ENCODE results near the gene DAB2.

DNA sequence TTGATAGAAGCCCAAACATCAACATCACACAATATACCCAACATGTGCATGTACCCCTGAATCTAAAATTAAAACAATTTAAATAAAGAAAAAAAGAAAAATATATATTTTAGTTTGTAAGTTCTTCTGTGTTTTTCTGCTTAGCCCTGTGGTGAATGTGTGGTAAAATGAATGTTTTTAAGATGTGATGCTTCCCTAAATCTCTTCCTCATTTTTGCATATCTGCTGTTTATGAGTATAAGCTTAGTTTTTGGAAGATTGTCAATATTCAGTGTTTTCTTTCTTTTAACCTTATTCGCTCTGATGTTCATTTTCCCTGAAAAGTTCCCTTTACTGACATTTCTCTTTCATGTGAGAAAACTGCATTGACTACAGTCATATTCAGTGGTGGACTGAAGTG lies 44.4 kb upstream of the DAB2 start:
- TF ChIP-seq, protein P1, sequence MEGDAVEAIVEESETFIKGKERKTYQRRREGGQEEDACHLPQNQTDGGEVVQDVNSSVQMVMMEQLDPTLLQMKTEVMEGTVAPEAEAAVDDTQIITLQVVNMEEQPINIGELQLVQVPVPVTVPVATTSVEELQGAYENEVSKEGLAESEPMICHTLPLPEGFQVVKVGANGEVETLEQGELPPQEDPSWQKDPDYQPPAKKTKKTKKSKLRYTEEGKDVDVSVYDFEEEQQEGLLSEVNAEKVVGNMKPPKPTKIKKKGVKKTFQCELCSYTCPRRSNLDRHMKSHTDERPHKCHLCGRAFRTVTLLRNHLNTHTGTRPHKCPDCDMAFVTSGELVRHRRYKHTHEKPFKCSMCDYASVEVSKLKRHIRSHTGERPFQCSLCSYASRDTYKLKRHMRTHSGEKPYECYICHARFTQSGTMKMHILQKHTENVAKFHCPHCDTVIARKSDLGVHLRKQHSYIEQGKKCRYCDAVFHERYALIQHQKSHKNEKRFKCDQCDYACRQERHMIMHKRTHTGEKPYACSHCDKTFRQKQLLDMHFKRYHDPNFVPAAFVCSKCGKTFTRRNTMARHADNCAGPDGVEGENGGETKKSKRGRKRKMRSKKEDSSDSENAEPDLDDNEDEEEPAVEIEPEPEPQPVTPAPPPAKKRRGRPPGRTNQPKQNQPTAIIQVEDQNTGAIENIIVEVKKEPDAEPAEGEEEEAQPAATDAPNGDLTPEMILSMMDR (IDR thresholded peaks at IDR 0.05; ENCODE audit: low read depth, low read length, missing input control): no peak
- TF ChIP-seq RAD21 (IDR thresholded peaks at IDR 0.05) (no peak), JUND (IDR thresholded peaks at IDR 0.05) (no peak), RXRA (IDR thresholded peaks at IDR 0.05) (no peak), HNF4G (IDR thresholded peaks at IDR 0.05) (no peak), TAF1 (conservative IDR thresholded peaks at IDR 0.05) (no peak), GABPA (IDR thresholded peaks at IDR 0.05 in 1 of 2, conservative IDR thresholded peaks at IDR 0.05 in 1 of 2) (no peak), YY1 (IDR thresholded peaks at IDR 0.05) (no peak), EGR1 (IDR thresholded peaks at IDR 0.05; ENCODE audit: low read depth in 2 of 2) (no peak), HNF4A (conservative IDR thresholded peaks at IDR 0.05) (no peak)
- TF ChIP-seq, protein P2, sequence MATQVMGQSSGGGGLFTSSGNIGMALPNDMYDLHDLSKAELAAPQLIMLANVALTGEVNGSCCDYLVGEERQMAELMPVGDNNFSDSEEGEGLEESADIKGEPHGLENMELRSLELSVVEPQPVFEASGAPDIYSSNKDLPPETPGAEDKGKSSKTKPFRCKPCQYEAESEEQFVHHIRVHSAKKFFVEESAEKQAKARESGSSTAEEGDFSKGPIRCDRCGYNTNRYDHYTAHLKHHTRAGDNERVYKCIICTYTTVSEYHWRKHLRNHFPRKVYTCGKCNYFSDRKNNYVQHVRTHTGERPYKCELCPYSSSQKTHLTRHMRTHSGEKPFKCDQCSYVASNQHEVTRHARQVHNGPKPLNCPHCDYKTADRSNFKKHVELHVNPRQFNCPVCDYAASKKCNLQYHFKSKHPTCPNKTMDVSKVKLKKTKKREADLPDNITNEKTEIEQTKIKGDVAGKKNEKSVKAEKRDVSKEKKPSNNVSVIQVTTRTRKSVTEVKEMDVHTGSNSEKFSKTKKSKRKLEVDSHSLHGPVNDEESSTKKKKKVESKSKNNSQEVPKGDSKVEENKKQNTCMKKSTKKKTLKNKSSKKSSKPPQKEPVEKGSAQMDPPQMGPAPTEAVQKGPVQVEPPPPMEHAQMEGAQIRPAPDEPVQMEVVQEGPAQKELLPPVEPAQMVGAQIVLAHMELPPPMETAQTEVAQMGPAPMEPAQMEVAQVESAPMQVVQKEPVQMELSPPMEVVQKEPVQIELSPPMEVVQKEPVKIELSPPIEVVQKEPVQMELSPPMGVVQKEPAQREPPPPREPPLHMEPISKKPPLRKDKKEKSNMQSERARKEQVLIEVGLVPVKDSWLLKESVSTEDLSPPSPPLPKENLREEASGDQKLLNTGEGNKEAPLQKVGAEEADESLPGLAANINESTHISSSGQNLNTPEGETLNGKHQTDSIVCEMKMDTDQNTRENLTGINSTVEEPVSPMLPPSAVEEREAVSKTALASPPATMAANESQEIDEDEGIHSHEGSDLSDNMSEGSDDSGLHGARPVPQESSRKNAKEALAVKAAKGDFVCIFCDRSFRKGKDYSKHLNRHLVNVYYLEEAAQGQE (IDR thresholded peaks at IDR 0.05): no peak
- TF ChIP-seq, protein P3, sequence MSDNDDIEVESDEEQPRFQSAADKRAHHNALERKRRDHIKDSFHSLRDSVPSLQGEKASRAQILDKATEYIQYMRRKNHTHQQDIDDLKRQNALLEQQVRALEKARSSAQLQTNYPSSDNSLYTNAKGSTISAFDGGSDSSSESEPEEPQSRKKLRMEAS (IDR thresholded peaks at IDR 0.05): no peak
- TF ChIP-seq, protein P4, sequence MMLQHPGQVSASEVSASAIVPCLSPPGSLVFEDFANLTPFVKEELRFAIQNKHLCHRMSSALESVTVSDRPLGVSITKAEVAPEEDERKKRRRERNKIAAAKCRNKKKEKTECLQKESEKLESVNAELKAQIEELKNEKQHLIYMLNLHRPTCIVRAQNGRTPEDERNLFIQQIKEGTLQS (IDR thresholded peaks at IDR 0.05): no peak
- TF ChIP-seq, protein P5, sequence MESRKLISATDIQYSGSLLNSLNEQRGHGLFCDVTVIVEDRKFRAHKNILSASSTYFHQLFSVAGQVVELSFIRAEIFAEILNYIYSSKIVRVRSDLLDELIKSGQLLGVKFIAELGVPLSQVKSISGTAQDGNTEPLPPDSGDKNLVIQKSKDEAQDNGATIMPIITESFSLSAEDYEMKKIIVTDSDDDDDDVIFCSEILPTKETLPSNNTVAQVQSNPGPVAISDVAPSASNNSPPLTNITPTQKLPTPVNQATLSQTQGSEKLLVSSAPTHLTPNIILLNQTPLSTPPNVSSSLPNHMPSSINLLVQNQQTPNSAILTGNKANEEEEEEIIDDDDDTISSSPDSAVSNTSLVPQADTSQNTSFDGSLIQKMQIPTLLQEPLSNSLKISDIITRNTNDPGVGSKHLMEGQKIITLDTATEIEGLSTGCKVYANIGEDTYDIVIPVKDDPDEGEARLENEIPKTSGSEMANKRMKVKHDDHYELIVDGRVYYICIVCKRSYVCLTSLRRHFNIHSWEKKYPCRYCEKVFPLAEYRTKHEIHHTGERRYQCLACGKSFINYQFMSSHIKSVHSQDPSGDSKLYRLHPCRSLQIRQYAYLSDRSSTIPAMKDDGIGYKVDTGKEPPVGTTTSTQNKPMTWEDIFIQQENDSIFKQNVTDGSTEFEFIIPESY (IDR thresholded peaks at IDR 0.05): no peak

Measured in liver (tissue), 3 donors.